Spleen (tissue), 7 donors: Measurements from ENCODE around the gene ATP1A4.

ENCODE experiments used
- CTCF ChIP-seq, 11 experiments: fragments of 200-600 bp in 7 of 11; fragments of 450-650 bp in 4 of 11; sonication (generic) in 4 of 11; IDR thresholded peaks in 8 of 11; conservative IDR thresholded peaks in 3 of 11; 1 replicate in 7 of 11; 2 replicates in 4 of 11; pipeline versions ENCODE4 v1.4.0 to v1.8.0; 2016 to 2021; ENCODE audit warnings: antibody characterized with exemption in 11 of 11, inconsistent platforms in 4 of 11, mild to moderate bottlenecking in 1 of 11
- POLR2AphosphoS5 ChIP-seq, 3 donors: sonication (generic); formaldehyde crosslinking; IDR thresholded peaks; one replicate each; pipeline ENCODE4 v1.5.1; 2017; ENCODE audit warnings: antibody characterized with exemption in 3 of 3
- donor health status: DM: no; HTN: no; CAD: no; lungs with moderate emphysema.
- donor health status: DM: no; HTN: no; CAD: no.
- donor health status: DM: no; HTN: no; CAD: no.

GRCh38 chr1:160164121-160164520 lies 12.7 kb downstream of the ATP1A4 start:
- TF ChIP-seq CTCF (IDR thresholded peaks at IDR 0.05 in 8 of 11, conservative IDR thresholded peaks at IDR 0.05 in 3 of 11) (no peak), POLR2AphosphoS5 (IDR thresholded peaks at IDR 0.05) (no peak)
